Stomach (tissue), 9 donors: ENCODE results near the gene ATP2A2. TPM values are rescaled to one million over a fixed set of nuclear protein-coding genes. Genes with fewer than 3 reads are reported as not detected.

ENCODE experiments used
- DNase-seq, 2 donors: peaks; one replicate each; pipeline versions ENCODE4 v3.0.0 to v3.0.0-alpha.2; 2013 to 2019
- H3K27ac ChIP-seq, 5 donors: fragments of 200-600 bp in 4 of 5; sonication (generic) in 4 of 5; one replicate each; pipeline ENCODE4 v1.5.1; 2013 to 2019; ENCODE audit warnings: mild to moderate bottlenecking in 1 of 5, moderate library complexity in 1 of 5
- H3K27me3 ChIP-seq, 3 donors: fragments of 200-600 bp; sonication (generic); one replicate each; pipeline ENCODE4 v1.5.1; 2017 to 2019; ENCODE audit warnings: mixed run types in 1 of 3
- H3K36me3 ChIP-seq, 4 donors: fragments of 200-600 bp; sonication (generic); 1 replicate in 3 of 4; 2 replicates in 1 of 4; pipeline ENCODE4 v1.5.1; 2016 to 2019
- H3K4me1 ChIP-seq, 4 donors: fragments of 200-600 bp; sonication (generic); one replicate each; pipeline ENCODE4 v1.5.1; 2016 to 2019
- H3K4me3 ChIP-seq, 4 donors: fragments of 200-600 bp; sonication (generic) in 3 of 4; one replicate each; pipeline ENCODE4 v1.5.1; 2016 to 2019; ENCODE audit warnings: mild to moderate bottlenecking in 1 of 4
- H3K9me3 ChIP-seq, 4 donors: fragments of 200-600 bp; sonication (generic); one replicate each; pipeline ENCODE4 v1.5.1; 2016 to 2019
- EP300 ChIP-seq: sonication (generic); formaldehyde crosslinking; IDR thresholded peaks from one replicate; pipeline ENCODE4 v1.6.1; 2017; ENCODE audit warnings: antibody characterized with exemption
- POLR2A ChIP-seq, 4 donors: fragments of 450-650 bp; IDR thresholded peaks; one replicate each; pipeline ENCODE4 v1.6.1; 2016; ENCODE audit warnings: antibody characterized with exemption in 4 of 4, control low read depth in 2 of 4, mild to moderate bottlenecking in 1 of 4, moderate library complexity in 1 of 4
- POLR2AphosphoS5 ChIP-seq, 3 donors: sonication (generic); formaldehyde crosslinking; IDR thresholded peaks; one replicate each; pipeline ENCODE4 v1.6.1; 2016; ENCODE audit warnings: antibody characterized with exemption in 3 of 3
- WGBS, 5 donors: extraction: QIAGEN DNeasy Blood & Tissue Kit in 3 of 5; methylation state at CpG; one replicate each; pipeline versions ENCODE4 v1.1.5 to v1.1.7; 2013 to 2018; 5-methylcytosine and 5-hydroxymethylcytosine counted together
- intact Hi-C: fragments of 100-400 bp; cut with DNase I; formaldehyde crosslinking; loops from one replicate; pipeline ENCODE4 v1.15.1; 2023; ENCODE audit warnings: low total_unique reads
- polyA plus RNA-seq, 3 donors: library from polyadenylated mRNA; stranded (reverse); fragments of 200-250 nt; gene quantifications; one replicate each; pipeline ENCODE4 v1.2.3, GENCODE V29; 2013
- total RNA-seq, 5 donors: library from RNA; depleted of rRNA; stranded (reverse); fragments of >200 nt; gene quantifications; one replicate each; pipeline versions ENCODE4 v1.1.0 to v1.2.3, GENCODE V29; 2014 to 2016
- TF ChIP-seq, protein P1 (sequence below), 7 experiments: fragments of 450-650 bp in 4 of 7; fragments of 200-600 bp in 3 of 7; sonication (generic) in 3 of 7; IDR thresholded peaks; one replicate each; pipeline ENCODE4 v1.5.1; 2016 to 2019; ENCODE audit warnings: antibody characterized with exemption in 7 of 7, control low read depth in 2 of 7, mild to moderate bottlenecking in 1 of 7
- donor health status: healthy with polysubstance abuse.
- donor health status: Bipolar disorder and iron deficiency.
- donor health status: healthy.

ATP2A2 gene
- total and polyA plus RNA-seq, 8 donors = 14.1 to 202 (median 104) TPM

- Histone ChIP-seq H3K36me3 (peaks cover 85 to 100% (median 99%) of the 10 kb centered on the region in 4 donors), H3K27ac (no peak overlapping the region)
- no peak for DNase-seq
These were observed 64.9 kb downstream of the ATP2A2 start for GRCh38 chr12:110345963-110346362.

GRCh38 chr12:110347767-110348166, 66.7 kb downstream of the ATP2A2 start:
- H3K27me3 ChIP-seq = no peaks in the 10 kb centered on the region
- no peak overlapping the region for H3K27ac ChIP-seq
- 88 to 95% (median 93%) methylated on average over 8 of the region's 8 CpGs for WGBS, 5 donors
- peaks cover 0 to 6% (median 0%) of the 10 kb centered on the region in 4 donors for H3K4me1 ChIP-seq
- no peak for TF ChIP-seq EP300
- no peak for TF ChIP-seq POLR2AphosphoS5 (IDR thresholded peaks at IDR 0.05)
- no peak for TF ChIP-seq POLR2A (IDR thresholded peaks at IDR 0.05)
- TF ChIP-seq, protein P1, sequence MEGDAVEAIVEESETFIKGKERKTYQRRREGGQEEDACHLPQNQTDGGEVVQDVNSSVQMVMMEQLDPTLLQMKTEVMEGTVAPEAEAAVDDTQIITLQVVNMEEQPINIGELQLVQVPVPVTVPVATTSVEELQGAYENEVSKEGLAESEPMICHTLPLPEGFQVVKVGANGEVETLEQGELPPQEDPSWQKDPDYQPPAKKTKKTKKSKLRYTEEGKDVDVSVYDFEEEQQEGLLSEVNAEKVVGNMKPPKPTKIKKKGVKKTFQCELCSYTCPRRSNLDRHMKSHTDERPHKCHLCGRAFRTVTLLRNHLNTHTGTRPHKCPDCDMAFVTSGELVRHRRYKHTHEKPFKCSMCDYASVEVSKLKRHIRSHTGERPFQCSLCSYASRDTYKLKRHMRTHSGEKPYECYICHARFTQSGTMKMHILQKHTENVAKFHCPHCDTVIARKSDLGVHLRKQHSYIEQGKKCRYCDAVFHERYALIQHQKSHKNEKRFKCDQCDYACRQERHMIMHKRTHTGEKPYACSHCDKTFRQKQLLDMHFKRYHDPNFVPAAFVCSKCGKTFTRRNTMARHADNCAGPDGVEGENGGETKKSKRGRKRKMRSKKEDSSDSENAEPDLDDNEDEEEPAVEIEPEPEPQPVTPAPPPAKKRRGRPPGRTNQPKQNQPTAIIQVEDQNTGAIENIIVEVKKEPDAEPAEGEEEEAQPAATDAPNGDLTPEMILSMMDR (IDR thresholded peaks at IDR 0.05) = no peak
- no peak for DNase-seq
- peaks cover 69 to 90% (median 86%) of the 10 kb centered on the region in 4 donors for H3K36me3 ChIP-seq
- intact Hi-C loops = no loop called here
- no peaks in the 10 kb centered on the region for H3K9me3 ChIP-seq
- H3K4me3 ChIP-seq = no peak overlapping the region

More at GRCh38 chr12:110345963-110346362, 64.9 kb downstream of the ATP2A2 start:
- H3K27me3 ChIP-seq = no peaks in the 10 kb centered on the region
- TF ChIP-seq, protein P1 (IDR thresholded peaks at IDR 0.05) = no peak
- no peak for TF ChIP-seq POLR2AphosphoS5 (IDR thresholded peaks at IDR 0.05)
- no peak for TF ChIP-seq EP300
- no peak for TF ChIP-seq POLR2A (IDR thresholded peaks at IDR 0.05)
- H3K9me3 ChIP-seq = no peaks in the 10 kb centered on the region
- intact Hi-C loops = no loop called here
- H3K4me1 ChIP-seq = peaks cover 0 to 6% (median 0%) of the 10 kb centered on the region in 4 donors
- WGBS, 5 donors = 87 to 92% (median 87%) methylated on average over 12 of the region's 12 CpGs
- H3K4me3 ChIP-seq = no peak overlapping the region

DNA sequence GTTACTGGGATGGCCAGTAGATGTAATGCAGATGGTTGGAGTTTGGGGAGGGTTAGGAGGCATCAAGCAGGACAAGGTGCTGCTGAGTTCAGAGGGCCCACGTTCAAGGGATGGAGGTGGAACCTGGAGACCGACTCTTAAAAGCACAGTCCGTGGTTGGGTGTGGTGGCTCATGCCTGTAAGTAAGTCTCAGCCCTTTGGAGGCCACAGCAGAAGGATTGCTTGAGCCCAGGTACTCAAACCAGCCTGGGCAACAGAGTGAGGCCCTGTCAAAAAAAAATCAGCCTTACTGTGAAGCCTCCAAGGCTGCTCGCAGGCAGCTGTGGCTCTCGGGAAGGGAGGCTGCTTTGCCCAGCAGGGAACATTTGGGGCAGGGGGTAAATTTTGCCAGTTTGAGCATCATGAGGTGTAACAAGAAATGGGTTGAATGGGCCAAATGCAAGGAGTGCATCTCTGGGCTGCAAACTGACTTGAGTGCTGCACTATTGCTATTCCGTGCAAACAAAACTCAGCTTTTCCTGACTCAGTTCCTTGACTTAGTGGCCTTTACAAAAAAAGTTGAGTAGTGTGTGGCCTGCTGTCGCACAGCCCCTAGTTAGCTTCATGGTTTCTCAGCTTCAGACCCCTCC, 67.5 kb downstream of the ATP2A2 start:
- H3K36me3 ChIP-seq = peaks cover 61 to 82% (median 78%) of the 10 kb centered on the region in 4 donors
- DNase-seq = no peak
- H3K27ac ChIP-seq = no peak overlapping the region
- H3K9me3 ChIP-seq = no peaks in the 10 kb centered on the region
- H3K4me3 ChIP-seq = no peak overlapping the region
- no peaks in the 10 kb centered on the region for H3K27me3 ChIP-seq
- WGBS, 5 donors = 90 to 98% (median 95%) methylated on average over 7 of the region's 7 CpGs
- intact Hi-C loops = no loop called here
- TF ChIP-seq POLR2AphosphoS5 (IDR thresholded peaks at IDR 0.05) (no peak), EP300 (no peak), POLR2A (IDR thresholded peaks at IDR 0.05) (no peak)
- TF ChIP-seq, protein P1 (IDR thresholded peaks at IDR 0.05) = no peak
- H3K4me1 ChIP-seq = peaks cover 0 to 8% (median 0%) of the 10 kb centered on the region in 4 donors

- Histone ChIP-seq H3K4me3 (no peak overlapping the region), H3K36me3 (peaks cover 56 to 77% (median 72%) of the 10 kb centered on the region in 4 donors), H3K27me3 (no peaks in the 10 kb centered on the region), H3K27ac (no peak overlapping the region), H3K4me1 (peaks cover 0 to 13% (median 2%) of the 10 kb centered on the region in 4 donors), H3K9me3 (no peaks in the 10 kb centered on the region)
- 84 to 93% (median 91%) methylated on average over 3 to 4 of the region's 4 CpGs for WGBS, 5 donors
- no peak for DNase-seq
- intact Hi-C loops = no loop called here
- TF ChIP-seq, protein P1 (IDR thresholded peaks at IDR 0.05) = no peak
- no peak for TF ChIP-seq POLR2A (IDR thresholded peaks at IDR 0.05)
- no peak for TF ChIP-seq POLR2AphosphoS5 (IDR thresholded peaks at IDR 0.05)
- no peak for TF ChIP-seq EP300
These were observed 68.0 kb downstream of the ATP2A2 start for GRCh38 chr12:110349096-110349495.
